Stimulated activated CD4-positive, alpha-beta T cell treated with anti-CD3 and anti-CD28 coated beads, Interleukin-12 subunit alpha, Interleukin-12 subunit beta, amount 100 ng/mL, for 4 hours (primary cell): ENCODE measurements around the gene GALNTL6.
"Not testable (repeated sequence)": the region's sequence is repeated elsewhere in the genome, so short reads cannot be mapped to it uniquely, and the experiment has no call there.

Source experiments
- DNase-seq: peaks from one replicate; pipeline ENCODE4 v3.0.0-alpha.2; 2020

GALNTL6 gene

GRCh38 chr4:172963498-172964294, 1150.5 kb downstream of the GALNTL6 start:
- DNase-seq, result no peak

GRCh38 chr4:172970189-172970588, 1157.0 kb downstream of the GALNTL6 start:
- not testable (repeated sequence) for DNase-seq

DNA sequence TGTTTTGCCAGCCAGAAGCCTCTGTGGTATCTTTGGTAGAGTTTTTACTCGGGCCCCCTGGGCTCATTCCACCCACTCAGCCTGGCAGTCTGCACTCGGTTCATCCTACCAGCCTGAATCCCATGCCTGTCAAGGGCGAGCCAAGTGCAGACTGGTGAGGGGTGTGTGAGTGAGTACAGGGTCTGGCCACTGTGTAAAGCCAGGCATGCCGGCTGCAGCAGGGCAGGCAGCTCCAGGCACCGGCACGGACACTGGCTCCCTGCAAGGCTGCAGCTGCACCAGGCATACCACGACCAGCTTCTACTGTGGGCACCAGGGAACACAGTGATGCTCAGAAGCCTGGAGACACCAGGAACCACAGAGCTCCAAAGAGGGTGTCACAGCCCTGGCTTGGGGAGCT, 1161.4 kb downstream of the GALNTL6 start:
- no peak for DNase-seq

- no peak for DNase-seq
These were observed 1162.5 kb downstream of the GALNTL6 start for GRCh38 chr4:172975651-172976229.

DNA sequence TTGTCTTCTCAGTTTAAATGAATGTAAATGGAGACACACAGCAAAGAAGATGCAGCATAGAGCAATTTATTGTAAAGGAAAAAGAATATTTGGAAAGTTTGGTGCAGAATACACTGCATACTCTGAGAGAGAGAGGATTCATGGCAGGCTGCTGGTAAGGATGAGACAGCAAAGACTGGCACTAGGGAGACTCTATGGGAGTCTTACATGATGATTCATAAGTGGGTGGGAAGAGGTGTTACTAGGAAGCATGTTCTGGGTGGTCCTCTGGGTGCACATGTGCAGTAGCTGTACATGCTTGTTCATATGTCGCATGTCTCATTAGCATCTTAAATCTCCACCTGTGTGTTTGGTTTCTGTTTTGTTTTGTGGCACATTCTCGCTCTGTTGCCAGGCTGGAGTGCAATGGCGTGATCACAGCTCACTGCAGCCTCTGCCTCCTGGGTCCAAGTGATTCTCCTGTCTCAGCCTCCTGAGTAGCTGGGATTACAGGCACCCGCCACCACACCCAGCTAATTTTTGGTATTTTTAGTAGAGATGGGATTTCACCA, 1164.4 kb downstream of the GALNTL6 start:
- DNase-seq, result not testable (repeated sequence)

GRCh38 chr4:172978848-172979247, 1165.6 kb downstream of the GALNTL6 start:
- DNase-seq, result no peak

DNA sequence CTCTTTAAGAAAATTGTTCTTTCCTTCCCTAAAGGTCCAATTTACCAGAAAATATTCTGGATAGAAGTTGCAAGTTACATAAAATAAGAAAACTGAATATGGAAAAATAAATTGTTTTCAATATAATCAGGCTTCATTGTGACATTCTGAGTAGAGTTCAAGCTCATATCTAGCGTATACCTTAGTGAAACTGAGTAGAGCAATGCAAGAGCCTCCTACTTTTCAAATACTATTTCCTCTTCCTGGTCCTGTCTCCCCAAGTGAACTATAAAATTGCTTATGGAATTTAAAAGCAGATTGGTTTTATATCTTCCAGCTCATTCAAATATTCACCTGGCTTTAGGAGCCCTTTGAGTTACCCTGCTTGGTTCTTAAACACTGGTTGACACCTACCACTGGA, 1166.1 kb downstream of the GALNTL6 start:
- no peak for DNase-seq

GRCh38 chr4:172980219-172980618, 1167.0 kb downstream of the GALNTL6 start:
- DNase-seq, result no peak

DNA sequence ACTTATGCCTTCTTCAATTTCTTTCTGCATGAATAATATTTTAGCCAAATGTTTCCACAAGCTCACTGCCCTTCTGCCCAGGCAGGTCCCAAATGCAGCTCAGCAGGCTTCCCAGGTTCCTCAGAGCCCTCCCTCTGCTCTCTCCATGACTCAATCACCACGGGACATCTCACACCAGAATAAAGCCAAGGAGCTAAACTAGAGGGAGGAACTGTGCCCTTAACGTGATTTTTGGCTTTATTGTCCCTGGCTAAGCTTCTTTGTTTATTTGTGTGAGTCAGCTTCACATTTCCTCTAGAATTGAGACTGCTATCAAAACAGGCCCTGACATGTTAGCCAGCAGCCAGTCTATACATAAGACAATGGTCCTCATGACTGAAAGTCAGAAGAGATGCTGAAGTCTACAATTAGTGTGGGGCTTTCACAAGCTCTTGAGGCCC, 1169.0 kb downstream of the GALNTL6 start:
- DNase-seq, result no peak

GRCh38 chr4:172983014-172983413, 1169.8 kb downstream of the GALNTL6 start:
- no peak for DNase-seq

- DNase-seq, result no peak
These were observed 1170.4 kb downstream of the GALNTL6 start for GRCh38 chr4:172983631-172984030.

- no peak for DNase-seq
These were observed 1172.3 kb downstream of the GALNTL6 start for GRCh38 chr4:172985552-172985951.

- DNase-seq, result no peak
These were observed 1172.9 kb downstream of the GALNTL6 start for GRCh38 chr4:172986114-172986513.

- no peak for DNase-seq
These were observed 1177.0 kb downstream of the GALNTL6 start for GRCh38 chr4:172989984-172990820.

DNA sequence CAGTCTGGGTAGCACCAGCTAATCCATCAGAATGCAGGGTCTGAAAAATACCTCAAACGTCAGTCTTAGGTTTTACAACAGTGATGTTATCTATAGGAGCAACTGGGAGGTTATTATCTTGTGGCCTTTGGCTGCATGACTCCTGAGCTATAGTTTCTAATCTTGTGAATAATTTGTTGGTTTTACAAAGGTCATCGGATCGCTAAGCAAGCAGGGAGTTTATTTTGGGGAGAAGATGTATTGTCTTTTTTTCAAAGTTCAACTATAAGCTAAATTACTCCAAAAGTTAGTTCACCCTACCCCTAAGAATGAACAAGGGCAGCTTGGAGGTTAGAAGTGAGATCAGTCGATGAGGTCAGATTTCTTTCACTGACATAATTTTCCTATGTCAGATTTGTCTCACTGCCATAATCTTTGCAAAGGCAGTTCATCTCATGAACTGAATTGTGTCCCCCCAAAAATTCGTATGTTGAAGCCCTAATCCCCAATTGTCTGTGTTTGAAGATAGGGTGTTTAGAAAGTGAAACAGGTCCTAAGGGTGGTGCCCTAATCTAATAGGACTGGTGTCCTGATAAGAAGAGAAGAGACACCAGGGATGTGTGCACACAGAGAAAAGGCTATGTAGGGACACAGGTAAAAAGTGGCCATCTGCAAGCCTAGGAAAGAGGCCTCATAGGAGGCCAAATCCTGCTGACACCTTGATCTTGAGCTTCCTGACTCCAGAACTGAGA, 1179.6 kb downstream of the GALNTL6 start:
- DNase-seq, result no peak

DNA sequence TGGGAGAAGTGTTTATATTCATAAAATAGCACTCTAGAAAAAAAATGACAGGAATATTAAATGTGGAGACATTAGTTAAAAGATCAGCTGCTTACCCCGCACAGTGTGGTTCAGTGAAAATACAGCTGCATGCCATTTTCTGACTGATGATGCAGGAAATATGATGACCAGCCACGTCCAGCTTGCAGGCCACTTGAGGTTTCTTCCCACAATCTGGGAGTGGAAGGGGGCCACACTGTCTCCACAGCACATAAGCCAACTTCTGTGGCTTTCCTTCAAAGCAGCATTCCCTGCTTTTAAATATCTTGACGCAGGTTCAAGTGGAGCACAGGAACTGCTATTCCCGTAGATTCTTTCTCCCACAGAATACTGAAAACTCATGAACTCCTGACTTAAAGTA, 1182.0 kb downstream of the GALNTL6 start:
- DNase-seq, result no peak

- DNase-seq, result no peak
These were observed 1182.5 kb downstream of the GALNTL6 start for GRCh38 chr4:172995704-172996103.

DNA sequence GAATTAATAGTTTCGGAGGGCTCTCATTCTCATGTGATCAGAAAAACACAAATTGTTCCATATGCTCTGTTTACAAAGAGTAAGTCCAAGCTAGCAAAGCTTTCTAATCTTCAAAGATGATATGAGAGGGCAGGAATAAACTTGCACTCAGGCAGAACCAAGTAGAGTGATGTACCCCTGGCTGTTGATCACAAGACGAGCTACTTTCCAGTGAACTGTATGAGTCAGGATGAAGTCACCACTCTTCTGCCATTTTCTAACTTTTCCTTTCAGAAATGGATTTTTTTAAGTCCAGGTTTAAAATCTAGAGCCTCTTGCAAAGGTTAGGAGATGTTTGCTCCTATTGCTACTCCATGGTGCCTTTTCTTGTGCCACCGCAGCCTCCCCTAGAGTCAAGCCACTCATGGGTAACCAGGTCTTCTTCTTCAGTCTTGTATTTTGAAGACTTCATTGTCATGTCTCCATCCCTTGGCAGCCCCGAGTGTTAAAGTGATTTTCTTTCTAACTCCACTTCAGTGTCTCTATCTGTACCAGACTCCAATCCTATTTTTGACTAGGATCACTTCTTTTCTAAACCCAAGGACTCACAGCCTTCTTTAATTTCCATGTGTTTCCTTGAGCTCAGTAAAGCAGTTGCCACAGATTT, 1183.5 kb downstream of the GALNTL6 start:
- no peak for DNase-seq

GRCh38 chr4:172997217-172997609, 1184.0 kb downstream of the GALNTL6 start:
- DNase-seq, result no peak

DNA sequence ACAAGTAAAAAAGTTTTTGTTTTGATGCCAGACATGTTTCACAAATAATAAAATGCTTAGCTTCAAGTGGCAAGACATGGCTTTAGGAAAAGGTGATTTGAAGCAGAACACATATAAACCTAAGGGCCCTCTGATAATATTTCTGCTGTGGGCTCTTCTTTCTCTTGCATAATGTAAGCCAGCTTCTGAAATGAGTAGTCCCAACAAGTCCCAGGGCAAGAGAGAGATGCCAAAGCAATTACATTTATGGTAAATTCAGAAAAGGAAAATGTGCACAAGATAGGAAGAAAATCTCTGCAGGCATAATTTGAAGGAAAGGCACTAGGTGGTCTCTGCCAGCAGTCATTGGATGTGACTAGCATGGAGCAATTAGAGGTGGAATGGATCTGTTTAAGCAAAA, 1184.7 kb downstream of the GALNTL6 start:
- no peak for DNase-seq

- DNase-seq, result no peak
These were observed 1185.6 kb downstream of the GALNTL6 start for GRCh38 chr4:172998527-172999469.
